NOMO-1 treated with dmso at 0.1 percent for 144 hours (cell line): ENCODE data around the gene COIL.

Experiments
- DNase-seq: peaks from one replicate; lab custom pipeline; 2025; ENCODE audit not compliant: unreplicated experiment; lab: John Stamatoyannopoulos, UW

COIL gene

DNA sequence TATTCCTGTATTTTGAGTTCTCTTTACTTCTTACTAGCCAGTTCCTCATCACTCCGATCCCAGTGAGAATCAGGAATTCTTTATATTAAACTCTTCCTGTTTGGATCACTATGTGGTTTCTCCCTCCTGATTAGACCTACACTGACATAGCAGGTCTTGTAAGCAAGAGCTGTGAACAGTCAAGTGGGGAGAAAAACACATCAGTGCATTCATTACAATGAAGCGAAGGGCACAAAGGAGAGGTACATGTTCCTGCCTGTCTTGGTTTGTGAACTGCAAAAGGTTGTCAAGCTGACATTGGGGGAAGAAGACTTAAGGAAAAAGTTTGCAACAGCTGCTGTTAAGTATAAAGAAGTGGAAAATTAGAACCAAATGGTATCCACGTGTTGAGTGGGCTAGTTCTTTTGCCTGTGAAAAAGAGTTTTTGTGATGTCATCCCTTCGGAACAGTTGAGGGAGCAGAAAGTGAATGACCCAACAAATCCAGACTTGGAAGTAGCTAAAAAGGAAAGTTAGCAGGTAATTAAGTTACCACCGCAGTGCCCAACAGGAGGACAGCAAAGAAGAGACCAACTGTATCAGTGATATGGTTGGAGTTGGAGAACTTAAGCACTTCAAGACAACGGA, 24.0 kb downstream of the COIL start:
- DNase-seq: no peak

DNA sequence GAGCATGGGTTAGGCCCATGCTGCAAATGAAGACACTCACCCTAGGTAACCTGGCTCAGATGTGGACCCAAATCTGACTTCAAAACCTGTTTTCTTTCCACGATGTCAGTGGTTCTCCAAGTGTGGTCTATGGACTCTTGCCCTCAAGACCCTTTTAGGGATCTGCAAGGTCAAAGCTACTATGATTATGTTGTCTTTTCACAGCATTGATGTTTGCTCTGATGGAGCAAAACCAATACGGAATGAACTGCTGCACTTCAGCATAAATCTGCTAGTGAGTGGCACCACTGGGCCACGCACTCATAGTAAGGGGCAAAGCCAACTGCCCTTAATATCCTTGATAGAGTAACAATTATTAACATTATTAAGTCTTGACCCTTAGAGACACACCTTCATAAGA, 25.4 kb downstream of the COIL start:
- DNase-seq: no peak

DNA sequence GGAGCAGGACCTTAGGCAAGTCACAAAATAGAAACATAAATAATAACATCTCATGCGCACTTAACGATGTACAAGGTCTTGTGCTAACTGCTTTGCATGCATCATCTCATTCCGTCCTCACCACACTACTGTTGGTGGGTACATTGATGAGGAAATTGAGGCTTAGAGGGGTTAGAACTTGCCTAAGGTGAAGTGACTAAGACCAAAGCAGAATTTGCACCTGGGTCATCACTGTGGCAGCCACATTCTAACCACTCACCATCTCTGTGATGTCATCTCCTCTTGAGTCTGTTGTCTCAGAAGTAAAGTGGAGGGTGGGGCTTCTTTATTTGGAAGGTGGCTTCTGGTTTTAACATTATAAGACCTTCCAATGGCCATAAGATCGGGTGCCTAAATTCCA, 26.6 kb downstream of the COIL start:
- DNase-seq: no peak

DNA sequence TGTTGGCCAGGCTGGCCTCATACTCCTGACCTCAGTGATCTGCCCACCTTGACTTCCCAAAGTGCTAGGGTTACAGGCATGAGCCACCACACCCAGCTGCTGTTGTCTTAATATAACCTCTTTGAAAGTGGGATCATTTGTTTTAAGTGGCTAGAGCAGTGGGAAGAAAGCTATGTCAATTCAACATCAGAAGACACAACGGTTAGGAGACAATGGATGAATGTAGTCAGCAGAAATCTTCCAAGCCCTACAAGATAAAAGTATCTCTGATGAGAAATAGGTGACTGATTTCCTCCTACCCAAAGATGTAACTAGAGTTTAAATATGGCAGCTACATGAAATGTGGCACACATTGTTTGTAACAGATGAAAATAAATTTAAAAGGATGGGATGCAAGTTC, 27.0 kb downstream of the COIL start:
- no peak for DNase-seq

DNA sequence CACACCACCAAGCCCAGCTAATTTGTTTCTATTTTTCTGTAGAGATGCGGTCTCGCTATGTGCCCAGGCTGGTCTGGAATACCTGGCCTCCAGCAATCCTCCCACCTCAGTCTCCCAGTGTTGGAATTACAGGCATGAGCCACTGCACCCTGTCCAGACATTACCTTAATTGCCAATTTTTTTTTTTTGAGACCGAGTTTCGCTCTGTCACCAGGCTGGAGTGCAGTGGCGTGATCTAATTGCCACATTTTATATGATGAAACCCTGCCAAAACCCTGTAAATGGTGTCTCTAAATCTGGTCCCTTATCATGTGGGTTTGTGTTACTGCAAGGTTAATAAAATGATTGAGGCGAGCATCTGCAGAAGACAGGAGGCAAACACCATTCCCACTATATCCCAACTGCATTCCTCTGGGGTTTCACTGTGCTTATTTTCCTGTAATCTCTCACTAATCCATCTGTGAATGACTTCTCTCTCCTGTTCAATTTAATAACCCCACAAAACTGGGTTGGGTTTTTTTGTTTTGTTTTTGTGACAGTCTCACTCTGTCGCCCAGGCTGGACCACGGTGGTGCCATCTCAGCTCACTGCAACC, 27.6 kb downstream of the COIL start:
- no peak for DNase-seq

DNA sequence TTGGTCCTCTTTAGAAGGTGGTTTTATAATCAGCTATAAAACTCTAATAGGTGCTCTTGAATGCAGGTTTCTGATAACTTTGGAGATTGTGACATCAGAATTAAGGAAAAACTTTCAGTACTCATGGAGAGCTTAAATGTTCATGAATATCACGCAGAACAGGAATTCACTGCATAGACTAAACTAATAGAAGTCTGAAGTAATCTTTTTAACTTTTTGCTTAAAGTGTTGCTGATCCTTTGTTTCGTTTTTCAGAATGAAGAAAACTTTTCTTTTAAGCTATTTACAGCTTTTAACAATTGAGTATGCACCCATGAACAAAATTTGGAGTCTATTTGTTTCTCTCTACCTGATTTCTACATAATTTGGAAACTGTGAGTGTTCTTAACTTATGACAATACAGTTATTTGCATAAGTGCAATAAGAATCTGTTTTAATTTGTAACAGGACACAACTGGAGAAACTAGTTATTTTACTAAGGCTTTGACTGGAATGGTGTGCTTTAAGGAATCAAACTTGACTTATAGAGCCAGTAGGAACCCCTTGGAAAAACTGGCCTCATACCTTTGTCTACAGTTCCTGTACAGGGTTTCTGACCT, 30.0 kb downstream of the COIL start:
- DNase-seq: no peak

DNA sequence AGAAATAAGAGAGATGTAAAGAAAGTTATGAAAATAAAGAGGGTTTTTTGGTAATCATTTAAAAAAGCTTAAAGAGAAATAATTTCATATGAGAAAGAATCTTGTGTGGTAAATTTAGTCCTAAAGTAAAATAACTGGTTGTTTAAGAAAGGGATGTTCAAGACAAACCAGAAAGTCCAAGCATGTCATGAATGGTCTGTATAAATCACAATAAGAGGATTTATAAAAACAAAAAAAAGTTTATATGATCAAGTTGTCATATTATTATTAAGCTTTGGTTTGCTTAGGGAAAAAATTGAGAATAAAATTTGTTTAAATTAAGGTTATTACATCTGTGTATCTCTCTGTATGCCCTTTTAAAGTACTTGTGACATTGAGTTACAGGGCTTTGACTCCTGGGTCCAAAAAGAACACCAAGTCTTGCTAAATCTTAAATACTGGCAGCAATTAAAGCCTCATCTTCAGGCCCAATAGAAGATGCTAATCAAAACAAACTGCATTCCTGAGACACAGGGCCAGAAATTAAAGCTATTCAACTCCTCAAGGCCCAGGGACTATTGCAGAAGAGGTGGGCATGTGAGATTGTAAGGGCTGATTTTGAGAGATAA, 31.4 kb downstream of the COIL start:
- DNase-seq: no peak

DNA sequence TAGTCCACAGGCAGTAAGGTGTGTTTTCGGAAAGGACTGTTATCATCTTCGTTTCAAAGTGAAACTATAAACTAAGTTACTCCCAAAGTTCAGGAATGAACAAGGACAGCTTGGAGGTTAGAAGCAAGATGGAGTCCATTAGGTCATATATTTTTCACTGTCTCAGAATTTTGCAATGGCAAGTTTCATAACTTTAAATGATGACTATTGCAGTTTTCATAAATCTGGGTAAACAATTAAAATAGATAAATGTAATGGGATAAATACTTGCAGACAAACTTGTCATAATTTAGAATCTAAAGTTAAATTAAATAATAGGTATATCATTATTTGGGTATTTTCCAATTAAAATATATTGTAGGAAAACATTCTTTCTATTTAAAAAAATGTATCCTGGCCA, 32.3 kb downstream of the COIL start:
- DNase-seq: no peak

DNA sequence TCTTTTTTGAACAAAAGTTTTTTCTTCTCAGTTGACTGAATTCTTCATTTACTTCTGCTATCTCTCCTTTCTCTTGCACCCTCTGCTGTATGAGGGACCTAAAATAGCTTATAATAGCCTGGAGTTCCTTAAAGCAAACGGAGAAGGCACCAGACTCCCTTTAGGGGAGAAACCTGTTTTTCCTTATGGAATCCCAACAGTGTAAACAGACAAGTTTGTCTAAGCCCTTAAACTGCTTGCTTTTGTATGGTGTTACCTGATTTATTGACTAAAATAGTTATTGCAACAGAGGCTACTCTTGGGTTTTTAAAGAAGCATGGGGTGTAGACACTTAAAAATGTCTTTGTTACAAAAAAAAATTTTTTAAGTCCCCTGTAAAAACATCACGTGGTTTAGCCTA, 34.1 kb downstream of the COIL start:
- no peak for DNase-seq

DNA sequence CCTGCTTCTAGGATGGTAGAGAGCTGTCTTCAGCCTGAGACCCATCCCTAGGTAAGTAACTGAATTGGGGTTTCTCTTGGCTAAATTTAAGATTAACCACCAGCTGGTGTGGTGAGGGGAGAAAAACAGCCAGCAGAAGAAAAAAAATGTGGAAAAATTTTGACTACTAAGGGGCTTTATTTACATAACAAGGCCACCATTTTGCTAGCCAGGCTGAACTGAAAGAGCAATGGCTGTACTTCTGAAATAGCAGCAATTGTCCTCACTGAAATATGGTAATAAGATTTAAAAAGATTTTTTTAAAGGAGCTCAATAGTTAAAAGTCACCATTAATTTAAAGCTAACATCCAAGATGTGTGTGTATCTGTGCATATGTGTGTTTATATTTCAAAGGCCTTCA, 34.6 kb downstream of the COIL start:
- no peak for DNase-seq

DNA sequence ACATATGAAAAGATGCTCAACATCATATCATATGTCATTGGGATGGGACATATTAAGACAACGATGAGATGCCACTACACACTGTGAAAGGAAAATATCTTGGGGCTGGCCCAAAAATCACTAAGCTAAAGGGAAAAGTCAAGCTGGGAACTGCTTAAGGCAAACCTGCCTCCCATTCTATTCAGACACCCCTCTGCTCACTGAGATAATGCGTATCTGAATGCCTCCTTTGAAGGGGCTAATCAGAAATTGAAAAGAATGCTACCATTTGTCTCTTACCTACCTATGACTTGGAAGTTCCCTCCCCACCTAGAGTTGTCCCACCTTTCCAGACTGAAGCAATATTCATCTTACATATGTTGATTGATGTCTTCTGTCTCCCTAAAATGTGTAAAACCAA, 35.8 kb downstream of the COIL start:
- no peak for DNase-seq

DNA sequence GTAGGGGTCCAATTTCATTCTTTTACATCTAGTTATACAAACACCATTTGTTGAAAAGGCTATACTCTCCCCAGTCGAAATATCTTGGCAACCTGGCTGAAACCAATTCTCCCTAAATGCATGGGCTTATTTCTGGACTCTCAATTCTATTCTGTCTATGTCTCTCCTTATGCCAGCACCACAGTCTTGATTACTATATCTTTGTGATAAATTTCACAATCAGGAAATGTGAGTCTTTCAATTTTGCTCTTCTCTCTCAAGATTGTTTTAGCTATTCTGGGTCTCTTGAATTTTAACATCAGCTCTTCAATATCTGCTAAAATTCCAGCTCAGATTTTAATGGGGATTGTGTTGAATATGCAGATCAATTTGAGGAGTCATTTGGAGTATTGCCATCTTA, 41.1 kb downstream of the COIL start:
- no peak for DNase-seq

DNA sequence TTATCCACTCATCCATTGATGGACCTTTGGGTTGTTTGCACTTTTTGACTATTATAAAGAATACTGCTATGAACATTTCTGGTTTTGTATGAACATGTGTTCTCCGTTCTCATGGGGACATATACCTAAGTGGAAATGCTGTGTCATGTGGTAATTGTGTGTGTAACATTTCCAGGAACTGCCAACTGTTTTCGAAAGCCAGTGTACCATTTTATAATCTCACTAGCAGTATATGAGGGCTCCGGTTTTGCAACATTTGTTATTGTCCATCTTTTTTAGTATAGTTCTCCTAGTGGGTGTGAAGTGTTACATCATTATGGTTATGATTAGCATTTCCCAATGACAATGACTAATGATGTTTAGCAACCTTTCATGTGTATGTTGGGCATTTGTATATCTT, 41.9 kb downstream of the COIL start:
- DNase-seq: peak; percentile 86

DNA sequence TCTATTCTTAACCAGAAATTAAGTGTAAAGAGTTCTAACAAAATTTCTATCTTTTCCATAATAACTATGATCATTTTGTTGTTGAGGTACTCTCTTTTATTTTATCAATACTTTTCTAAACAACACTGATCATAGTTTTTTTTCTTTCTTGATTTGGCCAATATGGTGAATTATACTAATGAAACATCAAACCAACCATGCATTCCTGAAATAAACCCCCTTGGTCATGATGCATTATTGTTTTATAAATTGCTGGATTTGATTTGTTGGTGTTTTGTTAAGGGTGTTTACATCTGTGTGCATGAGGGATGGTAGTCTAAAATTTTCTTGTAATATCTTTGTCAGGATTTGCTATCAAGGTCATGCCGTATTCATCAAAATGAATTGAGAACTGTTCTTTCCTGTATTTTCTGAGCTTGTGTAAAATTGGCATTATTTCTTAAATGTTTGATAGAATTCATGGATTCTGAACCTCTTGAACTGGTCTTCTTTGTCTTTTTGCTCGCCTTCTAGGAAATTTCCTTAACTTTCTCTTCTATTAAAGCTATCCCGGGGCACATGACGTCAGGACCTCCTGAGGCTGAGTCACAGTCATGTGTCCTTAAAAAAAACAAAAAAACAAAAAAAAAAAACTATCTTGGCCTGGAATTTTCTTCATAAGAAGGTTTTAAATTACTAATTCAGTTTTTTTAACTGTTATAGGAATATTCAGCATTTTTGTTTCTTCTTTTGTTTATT, 43.1 kb downstream of the COIL start:
- no peak for DNase-seq

DNA sequence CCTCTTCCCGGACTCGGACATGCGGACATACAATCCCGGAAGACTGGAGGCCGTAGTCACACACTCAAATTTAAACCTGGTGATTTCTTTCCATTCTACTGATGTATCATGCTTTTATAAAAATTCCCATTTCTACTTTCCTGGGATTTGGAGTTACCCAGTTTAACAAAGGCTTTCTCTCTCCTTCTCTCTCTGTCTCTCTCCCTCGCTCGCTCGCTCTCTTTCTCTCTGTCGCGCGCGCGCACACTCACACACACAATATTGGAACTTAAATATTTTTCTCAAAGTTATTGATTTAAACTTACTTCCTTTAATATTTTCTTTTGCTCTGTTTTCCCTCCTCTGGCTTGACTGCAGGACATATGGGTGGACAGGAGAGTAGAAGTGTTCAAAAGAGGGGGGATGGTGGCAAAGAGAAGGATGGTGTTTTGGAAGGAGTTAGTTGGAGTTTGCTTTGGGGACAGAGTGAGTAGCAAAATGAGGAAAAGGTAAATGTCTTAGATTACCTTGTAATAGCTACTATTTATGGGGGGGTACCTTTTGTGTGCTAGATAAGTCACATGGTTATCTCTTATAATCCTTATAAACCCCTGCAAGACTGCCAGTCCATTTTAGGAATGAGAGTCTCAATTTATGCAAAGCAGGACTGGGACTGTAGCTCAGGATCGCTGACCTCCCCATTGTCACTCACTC, 46.1 kb downstream of the COIL start:
- DNase-seq: no peak

DNA sequence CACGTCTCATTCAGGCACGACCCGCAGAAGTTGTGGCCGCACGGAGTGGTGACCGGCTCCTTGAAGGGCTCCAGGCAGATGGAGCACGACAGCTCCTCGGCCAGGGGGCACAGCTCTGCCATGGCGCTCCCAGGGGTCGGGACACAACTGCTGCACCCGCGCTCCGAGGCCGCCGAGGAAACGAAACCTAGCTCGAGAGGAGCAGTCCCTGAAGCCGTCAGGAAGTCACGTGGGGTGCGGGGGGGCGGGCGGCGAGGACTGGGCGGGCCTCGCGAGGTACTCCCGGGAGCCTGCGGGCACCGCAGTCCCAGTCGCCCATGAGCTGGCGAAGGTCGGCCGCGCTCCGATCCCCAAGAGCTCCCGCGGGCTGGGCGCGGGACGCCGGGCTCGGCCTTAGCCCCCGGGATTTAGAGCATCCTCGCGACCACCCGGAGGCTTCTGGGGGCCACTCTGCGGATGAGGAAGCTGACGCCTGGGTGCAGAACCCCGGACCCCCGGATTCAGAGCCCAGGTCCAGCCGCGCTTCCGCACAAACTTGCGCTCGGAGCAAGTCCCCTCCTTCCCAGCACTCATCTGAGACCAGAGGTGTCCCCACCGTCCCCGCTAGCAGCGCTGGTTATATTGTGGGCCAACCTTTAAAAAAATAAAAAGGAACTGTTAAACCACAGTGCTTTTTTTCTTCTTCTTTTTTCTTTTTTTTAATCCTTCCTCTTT, 46.8 kb downstream of the COIL start, which contains the start of gene TRIM25:
TSS of gene TRIM25 (minus strand) at position 183 of the 714 bp plus-strand sequence. CDS start at position 122, 61 bp downstream.
- DNase-seq: peak; percentile 93

DNA sequence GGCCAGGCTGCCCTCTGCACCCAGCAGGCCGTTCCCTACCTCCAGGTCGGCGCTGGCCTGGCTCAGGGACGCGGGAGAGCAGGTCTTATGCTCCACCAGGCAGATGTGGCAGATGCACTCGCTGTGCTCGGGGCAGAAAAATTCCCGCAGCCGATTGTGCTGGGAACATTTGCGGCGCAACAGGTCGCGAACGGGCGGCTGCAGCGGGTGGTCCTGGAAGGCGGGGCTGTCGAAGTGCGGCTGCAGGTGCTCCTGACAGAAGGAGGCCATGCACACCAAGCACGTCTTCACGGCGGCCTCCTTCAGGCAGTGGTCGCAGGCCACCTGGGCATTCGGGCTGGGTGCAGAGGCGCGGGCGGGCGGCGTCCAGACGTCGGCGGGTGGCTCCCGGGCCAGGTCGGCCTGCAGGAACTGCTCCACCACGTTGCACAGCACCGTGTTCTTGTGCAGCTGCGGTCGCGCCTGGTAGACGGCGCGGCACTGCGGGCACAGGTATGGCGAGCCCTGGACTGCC, 47.4 kb downstream of the COIL start:
- DNase-seq: no peak

DNA sequence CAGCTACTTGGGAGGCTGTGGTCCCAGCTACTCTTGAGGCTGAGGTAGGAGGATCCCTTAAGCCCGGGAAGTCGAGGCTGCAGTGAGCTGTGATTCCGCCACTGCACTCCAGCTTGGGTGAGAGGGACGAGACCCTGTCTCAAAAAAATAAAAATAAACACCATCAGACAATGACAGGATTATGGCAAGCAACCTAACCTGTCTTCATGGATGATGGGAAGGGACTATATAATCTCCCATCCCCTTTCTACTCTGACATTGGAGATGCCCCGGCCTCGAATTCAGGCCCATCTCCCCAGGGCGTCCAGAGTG, 47.9 kb downstream of the COIL start:
- DNase-seq: no peak

DNA sequence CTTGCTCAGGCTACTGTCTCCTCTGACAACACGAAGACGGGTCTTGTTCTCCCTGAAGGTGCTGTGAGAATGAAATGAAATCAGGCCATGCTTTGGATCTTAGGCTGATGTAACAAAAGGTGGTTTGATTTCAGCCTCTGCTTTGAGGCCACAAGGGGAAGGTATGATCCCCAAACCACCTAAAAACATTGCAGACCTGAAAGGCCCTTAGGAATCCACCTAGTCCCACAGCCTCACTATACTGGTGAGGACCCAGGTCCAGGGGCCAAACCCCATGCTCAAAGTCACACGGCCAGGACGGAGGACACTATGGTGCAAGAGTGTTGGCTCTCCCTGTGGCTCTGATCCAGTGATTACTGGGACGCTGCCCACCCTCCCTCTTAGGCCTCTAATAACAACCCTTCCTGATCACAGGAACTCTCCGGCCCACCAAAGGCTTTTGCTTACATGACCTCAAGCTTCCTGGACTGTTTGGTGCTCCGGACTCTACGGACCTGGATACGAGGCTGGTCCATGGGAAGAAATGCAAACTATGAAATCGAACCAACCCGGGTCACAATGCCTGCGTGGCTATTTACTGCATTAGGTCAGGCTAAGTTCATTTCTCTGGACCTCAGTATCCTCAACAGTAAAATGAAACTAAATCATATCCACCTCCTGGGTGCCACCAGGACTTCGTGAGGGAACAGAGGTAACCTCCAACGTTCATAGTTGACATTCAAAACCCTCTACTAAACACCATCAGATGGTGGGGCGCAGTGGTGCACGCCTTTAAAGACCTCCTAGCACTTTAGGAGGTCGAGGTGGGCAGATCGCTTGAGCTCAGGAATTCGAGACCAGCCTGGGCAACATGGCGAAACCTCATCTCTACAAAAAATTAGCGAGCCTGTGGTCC, 48.5 kb downstream of the COIL start:
- no peak for DNase-seq
